ENCODE measurements around the gene LRRC8E.
A peak's percentile ranks its signal among the peaks of the same experiment; 100 is the strongest.
"Not testable (repeated sequence)": the region's sequence is repeated elsewhere in the genome, so short reads cannot be mapped to it uniquely, and the experiment has no call there.

Gene LRRC8E

GRCh38 chr19:7915250-7916102 is 27.2 kb downstream of the LRRC8E start:
- no peak for DNase-seq
- H3K27me3 ChIP-seq (replicated peaks; ENCODE audit: control insufficient read depth, insufficient read depth, low read length, poor library complexity, severe bottlenecking) = peaks cover 31% of the 10 kb centered on the region
- peak overlapping the region; percentile 50 for H3K4me3 ChIP-seq (ENCODE audit: insufficient read depth, low read depth, low read length, poor library complexity, severe bottlenecking)
- H3K27ac ChIP-seq (ENCODE audit: insufficient read depth, low read length, poor library complexity, severe bottlenecking) = no peak overlapping the region
- H3K9me3 ChIP-seq (ENCODE audit: control insufficient read depth, low read length) = no peaks in the 10 kb centered on the region
- peaks cover 31% of the 10 kb centered on the region for H3K4me1 ChIP-seq (ENCODE audit: control insufficient read depth, insufficient read depth, low read length, poor library complexity, severe bottlenecking)
- peaks cover 25% of the 10 kb centered on the region for H3K36me3 ChIP-seq (ENCODE audit: control insufficient read depth, insufficient read depth, low read length)

DNA sequence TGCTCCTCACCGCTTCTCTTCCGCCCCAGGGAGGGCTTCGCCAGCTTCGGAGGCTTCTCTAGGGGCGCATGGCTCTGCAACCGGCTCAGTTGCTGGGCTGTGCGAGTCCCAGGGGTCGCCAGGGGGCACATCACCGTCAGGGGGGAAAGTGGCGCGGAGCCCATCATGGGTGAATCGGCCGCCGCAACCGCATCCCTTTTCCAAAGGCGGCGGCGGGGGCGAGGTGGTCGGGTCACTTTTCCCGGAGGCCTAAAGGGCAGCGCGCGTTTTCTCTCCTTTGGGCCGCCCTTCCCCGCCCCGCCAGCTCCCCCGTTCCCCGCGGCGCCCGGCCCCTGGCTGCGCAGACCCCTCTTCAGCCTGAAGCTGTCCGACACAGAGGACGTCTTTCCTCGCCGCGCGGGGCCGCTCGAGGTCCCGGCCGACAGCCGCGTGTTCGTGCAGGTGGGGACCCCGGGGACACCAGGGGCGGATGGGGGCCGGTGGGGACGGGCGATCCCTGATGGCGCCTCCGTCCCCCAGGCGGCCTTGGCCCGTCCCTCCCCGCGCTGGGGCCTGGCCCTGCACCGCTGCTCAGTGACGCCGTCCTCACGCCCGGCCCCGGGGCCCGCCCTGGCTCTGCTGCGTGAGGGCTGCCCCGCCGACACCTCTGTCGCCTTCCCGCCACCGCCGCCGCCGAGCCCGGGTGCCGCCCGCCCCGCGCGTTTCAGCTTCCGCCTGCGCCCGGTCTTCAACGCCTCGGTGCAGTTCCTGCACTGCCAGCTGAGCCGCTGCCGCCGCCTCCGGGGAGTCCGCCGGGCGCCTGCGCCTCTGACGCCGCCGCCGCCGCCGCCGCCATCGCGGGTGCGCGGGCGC is 28.0 kb downstream of the LRRC8E start:
- peak overlapping the region; percentile 50 for H3K4me3 ChIP-seq (ENCODE audit: insufficient read depth, low read depth, low read length, poor library complexity, severe bottlenecking)
- DNase-seq = peak; percentile 38 to 53 (median 49)
- H3K27me3 ChIP-seq (replicated peaks; ENCODE audit: control insufficient read depth, insufficient read depth, low read length, poor library complexity, severe bottlenecking) = peaks cover 31% of the 10 kb centered on the region
- no peaks in the 10 kb centered on the region for H3K9me3 ChIP-seq (ENCODE audit: control insufficient read depth, low read length)
- no peak overlapping the region for H3K27ac ChIP-seq (ENCODE audit: insufficient read depth, low read length, poor library complexity, severe bottlenecking)
- peaks cover 17% of the 10 kb centered on the region for H3K36me3 ChIP-seq (ENCODE audit: control insufficient read depth, insufficient read depth, low read length)
- H3K4me1 ChIP-seq (ENCODE audit: control insufficient read depth, insufficient read depth, low read length, poor library complexity, severe bottlenecking) = peaks cover 36% of the 10 kb centered on the region

GRCh38 chr19:7916955-7917266 is 28.6 kb downstream of the LRRC8E start:
- Histone ChIP-seq H3K36me3 (ENCODE audit: control insufficient read depth, insufficient read depth, low read length) (peaks cover 11% of the 10 kb centered on the region), H3K9me3 (ENCODE audit: control insufficient read depth, low read length) (no peaks in the 10 kb centered on the region), H3K4me3 (ENCODE audit: insufficient read depth, low read depth, low read length, poor library complexity, severe bottlenecking) (peak overlapping the region; percentile 40), H3K27ac (ENCODE audit: insufficient read depth, low read length, poor library complexity, severe bottlenecking) (no peak overlapping the region), H3K4me1 (ENCODE audit: control insufficient read depth, insufficient read depth, low read length, poor library complexity, severe bottlenecking) (peaks cover 42% of the 10 kb centered on the region), H3K27me3 (replicated peaks; ENCODE audit: control insufficient read depth, insufficient read depth, low read length, poor library complexity, severe bottlenecking) (peaks cover 31% of the 10 kb centered on the region)
- DNase-seq = no peak

- peaks cover 31% of the 10 kb centered on the region for H3K27me3 ChIP-seq (replicated peaks; ENCODE audit: control insufficient read depth, insufficient read depth, low read length, poor library complexity, severe bottlenecking)
- peak overlapping the region; percentile 40 for H3K4me3 ChIP-seq (ENCODE audit: insufficient read depth, low read depth, low read length, poor library complexity, severe bottlenecking)
- no peak overlapping the region for H3K27ac ChIP-seq (ENCODE audit: insufficient read depth, low read length, poor library complexity, severe bottlenecking)
- no peaks in the 10 kb centered on the region for H3K9me3 ChIP-seq (ENCODE audit: control insufficient read depth, low read length)
- peaks cover 12% of the 10 kb centered on the region for H3K36me3 ChIP-seq (ENCODE audit: control insufficient read depth, insufficient read depth, low read length)
- peaks cover 43% of the 10 kb centered on the region for H3K4me1 ChIP-seq (ENCODE audit: control insufficient read depth, insufficient read depth, low read length, poor library complexity, severe bottlenecking)
- peak in 1 of 3 donors; percentile 39 for DNase-seq
Measured at GRCh38 chr19:7917267-7918061, 29.2 kb downstream of the LRRC8E start.

DNA sequence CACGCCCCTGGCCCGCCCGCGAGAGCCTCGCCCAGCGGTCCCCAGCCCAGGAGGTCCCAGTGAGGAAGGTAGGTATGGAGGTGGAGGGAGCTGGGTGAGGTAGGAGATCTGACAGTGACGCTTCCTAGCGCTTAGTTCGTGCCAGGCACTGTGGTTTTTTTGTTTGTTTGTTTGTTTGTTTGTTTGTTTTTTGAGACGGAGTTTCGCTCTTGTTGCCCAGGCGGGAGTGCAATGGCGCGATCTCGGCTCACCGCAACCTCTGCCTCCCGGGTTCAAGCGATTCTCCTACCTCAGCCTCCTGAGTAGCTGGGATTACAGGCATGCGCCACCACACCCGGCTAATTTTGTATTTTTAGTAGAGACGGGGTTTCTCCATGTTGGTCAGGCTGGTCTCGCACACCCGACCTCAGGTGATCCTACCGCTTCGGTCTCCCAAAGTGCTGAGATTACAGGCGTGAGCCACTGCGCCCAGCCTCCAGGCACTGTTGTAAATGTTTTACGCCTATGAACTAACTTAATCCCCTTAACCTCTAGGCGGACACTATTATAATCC is 29.8 kb downstream of the LRRC8E start:
- H3K9me3 ChIP-seq (ENCODE audit: control insufficient read depth, low read length); DNase-seq; H3K27ac ChIP-seq (ENCODE audit: insufficient read depth, low read length, poor library complexity, severe bottlenecking): not testable (repeated sequence)
- Histone ChIP-seq H3K4me1 (ENCODE audit: control insufficient read depth, insufficient read depth, low read length, poor library complexity, severe bottlenecking) (peaks cover 43% of the 10 kb centered on the region), H3K27me3 (replicated peaks; ENCODE audit: control insufficient read depth, insufficient read depth, low read length, poor library complexity, severe bottlenecking) (peaks cover 31% of the 10 kb centered on the region), H3K36me3 (ENCODE audit: control insufficient read depth, insufficient read depth, low read length) (peaks cover 13% of the 10 kb centered on the region), H3K4me3 (ENCODE audit: insufficient read depth, low read depth, low read length, poor library complexity, severe bottlenecking) (peak overlapping the region; percentile 40)

- no peaks in the 10 kb centered on the region for H3K9me3 ChIP-seq (ENCODE audit: control insufficient read depth, low read length)
- H3K27ac ChIP-seq (ENCODE audit: insufficient read depth, low read length, poor library complexity, severe bottlenecking) = no peak overlapping the region
- H3K4me1 ChIP-seq (ENCODE audit: control insufficient read depth, insufficient read depth, low read length, poor library complexity, severe bottlenecking) = peaks cover 43% of the 10 kb centered on the region
- no peak for DNase-seq
- peaks cover 31% of the 10 kb centered on the region for H3K27me3 ChIP-seq (replicated peaks; ENCODE audit: control insufficient read depth, insufficient read depth, low read length, poor library complexity, severe bottlenecking)
- peaks cover 15% of the 10 kb centered on the region for H3K36me3 ChIP-seq (ENCODE audit: control insufficient read depth, insufficient read depth, low read length)
- H3K4me3 ChIP-seq (ENCODE audit: insufficient read depth, low read depth, low read length, poor library complexity, severe bottlenecking) = no peak overlapping the region
Measured at GRCh38 chr19:7918615-7919421, 30.5 kb downstream of the LRRC8E start.

DNA sequence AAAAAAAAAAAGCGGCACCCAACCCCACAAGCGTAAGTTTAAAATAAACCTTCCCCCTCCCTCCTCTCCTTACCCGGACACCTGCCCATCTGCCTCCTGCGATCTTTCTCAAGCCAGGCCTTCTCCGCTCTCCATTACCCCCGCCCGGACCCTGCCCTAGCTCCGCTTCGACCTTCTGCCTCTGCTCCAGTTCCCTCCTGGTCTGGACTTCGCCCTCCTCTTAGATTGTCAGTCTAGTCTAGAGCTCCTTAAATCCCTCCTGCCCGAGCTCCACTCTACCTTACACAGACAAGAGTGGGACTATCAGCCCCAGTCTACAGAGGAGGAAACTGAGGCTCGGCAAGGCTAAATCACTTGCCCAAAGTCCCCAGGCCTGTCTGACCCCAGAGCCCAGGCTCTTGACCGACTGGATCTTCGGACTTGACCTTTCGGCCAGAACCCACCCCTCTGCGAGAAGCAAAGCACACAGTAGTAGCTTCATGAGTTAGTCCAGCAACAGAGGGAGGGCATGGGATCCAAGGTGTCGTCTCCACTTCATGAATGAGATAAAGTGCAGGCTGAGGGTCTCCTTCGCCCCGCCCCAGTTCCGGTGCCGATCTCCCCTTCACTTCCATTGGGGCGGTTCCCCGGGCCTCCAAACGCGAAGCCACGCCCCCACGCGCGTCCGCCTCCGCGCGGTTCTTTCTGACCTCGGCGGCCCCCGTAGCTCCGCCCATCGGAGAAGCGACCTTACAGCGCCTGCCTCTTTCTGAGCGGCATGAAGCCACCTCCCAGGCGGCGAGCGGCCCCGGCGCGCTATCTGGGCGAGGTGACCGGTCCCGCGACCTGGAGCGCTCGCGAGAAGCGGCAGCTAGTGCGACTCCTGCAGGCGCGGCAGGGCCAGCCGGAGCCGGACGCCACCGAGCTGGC is 31.6 kb downstream of the LRRC8E start, which contains the start of gene SNAPC2:
SNAPC2 (plus strand) TSS at position 729 of the 909 bp plus-strand sequence; CDS start at position 758, 29 bp downstream.
- no peaks in the 10 kb centered on the region for H3K9me3 ChIP-seq (ENCODE audit: control insufficient read depth, low read length)
- peak; percentile 92 to 94 (median 93) for DNase-seq
- peaks cover 31% of the 10 kb centered on the region for H3K27me3 ChIP-seq (replicated peaks; ENCODE audit: control insufficient read depth, insufficient read depth, low read length, poor library complexity, severe bottlenecking)
- H3K27ac ChIP-seq (ENCODE audit: insufficient read depth, low read length, poor library complexity, severe bottlenecking) = peak within 1 kb of the TSS; percentile 72
- peaks cover 15% of the 10 kb centered on the region for H3K36me3 ChIP-seq (ENCODE audit: control insufficient read depth, insufficient read depth, low read length)
- H3K4me3 ChIP-seq (ENCODE audit: insufficient read depth, low read depth, low read length, poor library complexity, severe bottlenecking) = peak within 1 kb of the TSS; percentile 90
- peaks cover 47% of the 10 kb centered on the region for H3K4me1 ChIP-seq (ENCODE audit: control insufficient read depth, insufficient read depth, low read length, poor library complexity, severe bottlenecking)

DNA sequence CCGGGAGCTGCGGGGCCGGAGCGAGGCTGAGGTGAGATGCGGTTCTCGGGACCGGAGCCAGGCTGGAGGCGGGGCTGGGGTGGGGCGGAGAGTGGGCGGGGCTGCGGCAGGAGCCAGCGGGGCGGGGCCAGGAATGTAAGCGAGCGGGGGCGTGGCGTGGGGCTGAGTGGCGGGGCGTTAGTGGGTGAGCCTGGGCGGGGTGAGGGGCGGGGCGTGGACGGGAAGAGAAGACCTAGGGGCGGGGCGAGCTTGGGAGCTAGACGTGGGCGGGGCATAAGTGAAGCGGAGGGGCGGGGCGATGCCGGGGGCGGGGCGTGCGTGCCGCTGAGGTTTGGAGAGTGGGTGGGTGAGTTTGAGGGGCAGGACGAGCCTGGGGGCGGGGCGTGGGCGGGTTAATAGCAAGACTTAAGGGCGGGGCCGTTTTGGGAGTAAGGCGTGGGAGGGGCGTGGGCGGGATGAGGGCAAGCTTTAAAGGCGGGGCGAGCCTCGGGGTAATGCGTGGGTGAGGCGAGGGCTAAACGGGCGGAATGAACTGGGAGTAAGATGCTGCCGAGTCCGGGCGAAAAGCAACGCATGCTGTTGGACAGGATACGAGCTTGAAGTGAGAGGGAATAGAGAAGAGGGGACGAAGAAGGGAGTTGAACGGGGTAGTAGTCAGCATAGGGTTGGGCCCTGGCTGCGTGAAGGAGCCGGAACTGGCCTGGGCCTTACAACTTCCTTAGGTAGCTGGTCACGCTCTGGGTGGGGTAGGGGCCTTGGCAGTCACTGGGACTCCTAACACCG is 32.4 kb downstream of the LRRC8E start:
- H3K4me1 ChIP-seq (ENCODE audit: control insufficient read depth, insufficient read depth, low read length, poor library complexity, severe bottlenecking) = peaks cover 51% of the 10 kb centered on the region

More for the DNA sequence above, 32.4 kb downstream of the LRRC8E start:
- peak overlapping the region; percentile 90 for H3K4me3 ChIP-seq (ENCODE audit: insufficient read depth, low read depth, low read length, poor library complexity, severe bottlenecking)
- H3K9me3 ChIP-seq (ENCODE audit: control insufficient read depth, low read length) = no peaks in the 10 kb centered on the region
- peaks cover 15% of the 10 kb centered on the region for H3K36me3 ChIP-seq (ENCODE audit: control insufficient read depth, insufficient read depth, low read length)
- H3K27me3 ChIP-seq (replicated peaks; ENCODE audit: control insufficient read depth, insufficient read depth, low read length, poor library complexity, severe bottlenecking) = peaks cover 29% of the 10 kb centered on the region
- peak; percentile 99 to 100 (median 99) for DNase-seq
- H3K27ac ChIP-seq (ENCODE audit: insufficient read depth, low read length, poor library complexity, severe bottlenecking) = peak overlapping the region; percentile 72
